GM23338 (cell line): ENCODE results near the gene ISX. TPM values are rescaled to one million over a fixed set of nuclear protein-coding genes. Genes with fewer than 3 reads are reported as not detected.

Experiments used
- ATAC-seq: fragments of 200-7000 bp; cut with Tn5 transposase; 3 replicates; pipeline ENCODE4 v1.9.1; 2020
- DNase-seq: peaks from one replicate; pipeline ENCODE4 v3.0.0-alpha.2; 2015; ENCODE audit warnings: low spot score
- H2AFZ ChIP-seq: fragments of 200-600 bp; sonication (generic); 2 replicates; pipeline ENCODE4 v1.8.0; 2016; ENCODE audit warnings: antibody characterized with exemption, mild to moderate bottlenecking, moderate library complexity
- H3F3A ChIP-seq: fragments of 200-600 bp; sonication (generic); replicated peaks from 2 replicates; pipeline ENCODE4 v1.8.0; 2017; ENCODE audit warnings: antibody characterized with exemption, mixed run types, low read depth
- H3K27ac ChIP-seq: fragments of 200-600 bp; sonication (generic); 2 replicates; pipeline ENCODE4 v1.6.1; 2016; ENCODE audit warnings: low read depth
- H3K27me3 ChIP-seq: fragments of 200-600 bp; sonication (generic); 2 replicates; pipeline ENCODE4 v1.8.0; 2016; ENCODE audit warnings: mild to moderate bottlenecking, mixed run types, moderate library complexity; ENCODE audit not compliant: insufficient read depth
- H3K36me3 ChIP-seq: fragments of 200-600 bp; sonication (generic); 2 replicates; pipeline ENCODE4 v1.8.0; 2016; ENCODE audit warnings: mild to moderate bottlenecking; ENCODE audit not compliant: insufficient read depth
- H3K4me1 ChIP-seq: fragments of 200-600 bp; sonication (generic); 2 replicates; pipeline ENCODE4 v1.8.0; 2016; ENCODE audit warnings: mild to moderate bottlenecking, moderate library complexity; ENCODE audit not compliant: insufficient read depth
- H3K4me2 ChIP-seq: fragments of 200-600 bp; sonication (generic); 2 replicates; pipeline ENCODE4 v1.7.1; 2017; ENCODE audit warnings: mixed run types
- H3K4me3 ChIP-seq: fragments of 200-600 bp; sonication (generic); 2 replicates; pipeline ENCODE4 v1.6.1; 2016; ENCODE audit warnings: mixed run types
- H3K79me2 ChIP-seq: fragments of 200-600 bp; sonication (generic); replicated peaks from 2 replicates; pipeline ENCODE4 v1.8.0; 2017; ENCODE audit warnings: mild to moderate bottlenecking; ENCODE audit not compliant: insufficient read depth
- H3K9me2 ChIP-seq: fragments of 200-600 bp; sonication (generic); 2 replicates; pipeline ENCODE4 v1.8.0; 2017; ENCODE audit not compliant: insufficient read depth
- H4K20me1 ChIP-seq: fragments of 200-600 bp; sonication (generic); replicated peaks from 2 replicates; pipeline ENCODE4 v1.8.0; 2017; ENCODE audit warnings: mild to moderate bottlenecking; ENCODE audit not compliant: insufficient read depth
- H3K27ac Mint-ChIP-seq: 2 replicates; pipeline ENCODE4 v1.8.0; 2020; ENCODE audit warnings: inconsistent platforms, mild to moderate bottlenecking, moderate library complexity, mixed read lengths
- H3K27me3 Mint-ChIP-seq: 3 replicates; pipeline ENCODE4 v1.8.0; 2022; ENCODE audit warnings: low read depth, mild to moderate bottlenecking, moderate library complexity, mixed read lengths, inconsistent platforms; ENCODE audit not compliant: insufficient read depth, poor library complexity
- H3K36me3 Mint-ChIP-seq: 3 replicates; pipeline ENCODE4 v1.8.0; 2021; ENCODE audit warnings: low read depth, mild to moderate bottlenecking, inconsistent platforms, moderate library complexity, mixed read lengths
- H3K4me1 Mint-ChIP-seq: 3 replicates; pipeline ENCODE4 v1.8.0; 2020; ENCODE audit warnings: mild to moderate bottlenecking, inconsistent platforms, mixed read lengths
- H3K4me3 Mint-ChIP-seq: 3 replicates; pipeline ENCODE4 v1.8.0; 2021; ENCODE audit warnings: moderate library complexity, mild to moderate bottlenecking, inconsistent platforms, mixed read lengths
- H3K9me3 Mint-ChIP-seq: 3 replicates; pipeline ENCODE4 v1.8.0; 2020; ENCODE audit warnings: moderate library complexity, mild to moderate bottlenecking, inconsistent platforms, mixed read lengths
- CREB1 ChIP-seq: fragments of 250-450 bp; sonication (Bioruptor Pico); IDR thresholded peaks from 2 replicates; pipeline ENCODE4 v1.5.0; 2020; ENCODE audit warnings: low read depth, mild to moderate bottlenecking, moderate library complexity
- CTCF ChIP-seq, 2 experiments: fragments of 200-600 bp in 1 of 2; sonication (generic) in 1 of 2; conservative IDR thresholded peaks; 2 replicates each; pipeline versions ENCODE4 v1.5.1 to v1.6.1; 2016 to 2017; ENCODE audit warnings: antibody characterized with exemption in 2 of 2, low read depth in 2 of 2, mild to moderate bottlenecking in 2 of 2, moderate library complexity in 1 of 2
- STAT1 ChIP-seq: IDR thresholded peaks from one replicate; pipeline ENCODE4 v1.6.1; 2016; ENCODE audit warnings: antibody characterized with exemption; ENCODE audit not compliant: unreplicated experiment
- ZNF114 ChIP-seq: fragments of 250-450 bp; sonication (Bioruptor Pico); IDR thresholded peaks from 2 replicates; pipeline ENCODE4 v1.5.0; 2020; ENCODE audit warnings: mild to moderate bottlenecking, moderate library complexity
- ZNF331 ChIP-seq: fragments of 250-450 bp; sonication (Bioruptor Pico); IDR thresholded peaks from 2 replicates; pipeline ENCODE4 v1.5.0; 2020; ENCODE audit warnings: low read depth, mild to moderate bottlenecking, moderate library complexity
- polyA plus RNA-seq: library from polyadenylated mRNA; unstranded; fragments of >200 nt; fragmentation: Nextera tagmentation; extraction: Ambion mirVana; gene quantifications from 2 replicates; pipeline ENCODE4 v1.2.1, GENCODE V29; 2016
- total RNA-seq: library from RNA; depleted of rRNA; stranded (reverse); fragments of >200 nt; shearing (Covaris generic); gene quantifications from 2 replicates; pipeline ENCODE4 v1.2.3, GENCODE V29; 2014

The ISX gene
- total and polyA plus RNA-seq, 2 experiments from 2014 or later, result not detected

GRCh38 chr22:35021161-35021560 is 44.8 kb upstream of the ISX start:
- Histone ChIP-seq H4K20me1 (no peaks in the 10 kb centered on the region), H3K27ac (no peak overlapping the region), H3F3A (no peaks in the 10 kb centered on the region), H3K4me3 (no peak overlapping the region), H3K9me2 (peaks cover 2% of the 10 kb centered on the region; the same call in 1 of the 2 replicates), H3K79me2 (no peaks in the 10 kb centered on the region), H3K27me3 (no peaks in the 10 kb centered on the region), H3K4me1 (no peaks in the 10 kb centered on the region; the same call in 1 of the 2 replicates), H2AFZ (no peak overlapping the region), H3K4me2 (no peak overlapping the region), H3K36me3 (no peaks in the 10 kb centered on the region)
- peaks cover 9% of the 10 kb centered on the region; the same call in 1 of the 3 replicates for H3K4me1 Mint-ChIP-seq
- DNase-seq, result no peak
- TF ChIP-seq ZNF331 (CRISPR knock-in tag), result no peak
- TF ChIP-seq STAT1, result no peak
- peaks cover 8% of the 10 kb centered on the region for H3K27me3 Mint-ChIP-seq
- H3K4me3 Mint-ChIP-seq, result no peak overlapping the region
- H3K27ac Mint-ChIP-seq, result no peak overlapping the region
- no peak for ATAC-seq
- peaks cover 57% of the 10 kb centered on the region for H3K9me3 Mint-ChIP-seq
- no peaks in the 10 kb centered on the region for H3K36me3 Mint-ChIP-seq

GRCh38 chr22:35022291-35022690 is 43.7 kb upstream of the ISX start:
- Histone ChIP-seq H3K79me2 (no peaks in the 10 kb centered on the region), H3F3A (no peaks in the 10 kb centered on the region), H3K4me3 (no peak overlapping the region), H4K20me1 (no peaks in the 10 kb centered on the region), H2AFZ (no peak overlapping the region), H3K4me2 (no peak overlapping the region), H3K36me3 (no peaks in the 10 kb centered on the region), H3K4me1 (no peaks in the 10 kb centered on the region; the same call in 1 of the 2 replicates), H3K27ac (no peak overlapping the region), H3K27me3 (no peaks in the 10 kb centered on the region), H3K9me2 (peaks cover 3% of the 10 kb centered on the region; the same call in 1 of the 2 replicates)
- H3K4me3 Mint-ChIP-seq, result no peak overlapping the region
- no peak for TF ChIP-seq CREB1
- DNase-seq (no peak), ATAC-seq (no peak)
- no peak overlapping the region for H3K27ac Mint-ChIP-seq
- H3K9me3 Mint-ChIP-seq, result peaks cover 57% of the 10 kb centered on the region
- peaks cover 9% of the 10 kb centered on the region; the same call in 1 of the 3 replicates for H3K4me1 Mint-ChIP-seq
- H3K36me3 Mint-ChIP-seq, result no peaks in the 10 kb centered on the region
- H3K27me3 Mint-ChIP-seq, result peaks cover 8% of the 10 kb centered on the region

- no peak overlapping the region for H3K27ac ChIP-seq
- ATAC-seq, result peak; percentile 99
- TF ChIP-seq ZNF114 (CRISPR knock-in tag) (no peak), CTCF (conservative IDR thresholded peaks at IDR 0.05; ENCODE audit: low read depth in 2 of 2) (peak; percentile 89 to 99)
- no peaks in the 10 kb centered on the region; the same call in 1 of the 2 replicates for H3K4me1 ChIP-seq
- peak overlapping the region; percentile 45 for H3K4me3 ChIP-seq
- peak overlapping the region; percentile 98 for H2AFZ ChIP-seq
- peaks cover 3% of the 10 kb centered on the region; the same call in 1 of the 2 replicates for H3K9me2 ChIP-seq
- H3K36me3 ChIP-seq, result no peaks in the 10 kb centered on the region
- H3K4me2 ChIP-seq, result peak overlapping the region; percentile 72
- no peaks in the 10 kb centered on the region for H3K27me3 ChIP-seq
- Mint-ChIP-seq H3K27ac (no peak overlapping the region), H3K27me3 (peaks cover 8% of the 10 kb centered on the region), H3K4me1 (peaks cover 9% of the 10 kb centered on the region; the same call in 1 of the 3 replicates), H3K4me3 (peak overlapping the region; percentile 24; the same call in 1 of the 3 replicates), H3K9me3 (peaks cover 58% of the 10 kb centered on the region), H3K36me3 (no peaks in the 10 kb centered on the region)
- DNase-seq, result peak; percentile 92
- no peaks in the 10 kb centered on the region for H3F3A ChIP-seq
- no peaks in the 10 kb centered on the region for H3K79me2 ChIP-seq
- no peaks in the 10 kb centered on the region for H4K20me1 ChIP-seq
These were observed 42.1 kb upstream of the ISX start for GRCh38 chr22:35023692-35024363.
